Muscle layer of colon (tissue), 2 donors: ENCODE data around the gene MED15.

Experiments
- H3K27ac ChIP-seq: one replicate; pipeline ENCODE4 v1.7.0; 2013; ENCODE audit warnings: low read depth, mild to moderate bottlenecking, low read length, moderate library complexity
- H3K27me3 ChIP-seq, 2 donors: one replicate each; pipeline ENCODE4 v1.7.0; 2013; ENCODE audit warnings: low read length in 2 of 2, mild to moderate bottlenecking in 2 of 2; ENCODE audit not compliant: insufficient read depth in 2 of 2, control insufficient read depth in 1 of 2
- H3K36me3 ChIP-seq: one replicate; pipeline ENCODE4 v1.7.0; 2013; ENCODE audit warnings: mild to moderate bottlenecking, low read length; ENCODE audit not compliant: insufficient read depth
- H3K4me1 ChIP-seq: one replicate; pipeline ENCODE4 v1.7.0; 2013; ENCODE audit warnings: mild to moderate bottlenecking, low read length; ENCODE audit not compliant: insufficient read depth
- H3K4me3 ChIP-seq, 2 donors: one replicate each; pipeline ENCODE4 v1.7.0; 2013; ENCODE audit warnings: low read length in 2 of 2, low read depth in 1 of 2, mild to moderate bottlenecking in 1 of 2, moderate library complexity in 1 of 2
- H3K9ac ChIP-seq: one replicate; pipeline ENCODE4 v1.7.0; 2013; ENCODE audit warnings: low read length
- H3K9me3 ChIP-seq: one replicate; pipeline ENCODE4 v1.7.0; 2013; ENCODE audit warnings: mild to moderate bottlenecking, low read length
- donor health status: abdominal sarcoma.
- donor health status: Adenocarcinoma of cecum.

The MED15 gene

GRCh38 chr22:20563941-20564371 lies 56.5 kb downstream of the MED15 start:
- no peak overlapping the region for H3K9ac ChIP-seq
- H3K9me3 ChIP-seq, result no peaks in the 10 kb centered on the region
- peaks cover 48% of the 10 kb centered on the region for H3K36me3 ChIP-seq
- H3K27ac ChIP-seq, result no peak overlapping the region
- H3K4me3 ChIP-seq, result no peak overlapping the region
- H3K27me3 ChIP-seq, result no peaks in the 10 kb centered on the region
- peaks cover 24% of the 10 kb centered on the region for H3K4me1 ChIP-seq

- Histone ChIP-seq H3K27ac (no peak overlapping the region), H3K4me1 (peaks cover 33% of the 10 kb centered on the region), H3K9ac (no peak overlapping the region), H3K4me3 (no peak overlapping the region), H3K9me3 (no peaks in the 10 kb centered on the region), H3K27me3 (no peaks in the 10 kb centered on the region), H3K36me3 (peaks cover 56% of the 10 kb centered on the region)
Measured at GRCh38 chr22:20565079-20565734, 57.8 kb downstream of the MED15 start.

- H3K9ac ChIP-seq, result no peak overlapping the region
- H3K27me3 ChIP-seq, result no peaks in the 10 kb centered on the region
- no peaks in the 10 kb centered on the region for H3K9me3 ChIP-seq
- peaks cover 33% of the 10 kb centered on the region for H3K4me1 ChIP-seq
- no peak overlapping the region for H3K27ac ChIP-seq
- peaks cover 57% of the 10 kb centered on the region for H3K36me3 ChIP-seq
- no peak overlapping the region for H3K4me3 ChIP-seq
Measured at GRCh38 chr22:20565761-20566160, 58.4 kb downstream of the MED15 start.

- no peaks in the 10 kb centered on the region for H3K27me3 ChIP-seq
- H3K9ac ChIP-seq, result no peak overlapping the region
- peaks cover 33% of the 10 kb centered on the region for H3K4me1 ChIP-seq
- no peaks in the 10 kb centered on the region for H3K9me3 ChIP-seq
- peaks cover 65% of the 10 kb centered on the region for H3K36me3 ChIP-seq
- H3K27ac ChIP-seq, result peak overlapping the region; percentile 27
- H3K4me3 ChIP-seq, result no peak overlapping the region
Measured at GRCh38 chr22:20566420-20567260, 59.2 kb downstream of the MED15 start.

- Histone ChIP-seq H3K9me3 (no peaks in the 10 kb centered on the region), H3K4me3 (no peak overlapping the region), H3K4me1 (peaks cover 33% of the 10 kb centered on the region), H3K27ac (peak overlapping the region; percentile 27), H3K36me3 (peaks cover 73% of the 10 kb centered on the region), H3K9ac (no peak overlapping the region), H3K27me3 (no peaks in the 10 kb centered on the region)
Measured at GRCh38 chr22:20567371-20567847, 60.0 kb downstream of the MED15 start.

GRCh38 chr22:20567993-20568417 lies 60.6 kb downstream of the MED15 start:
- H3K27me3 ChIP-seq, result no peaks in the 10 kb centered on the region
- H3K9me3 ChIP-seq, result no peaks in the 10 kb centered on the region
- no peak overlapping the region for H3K9ac ChIP-seq
- no peak overlapping the region for H3K4me3 ChIP-seq
- peaks cover 33% of the 10 kb centered on the region for H3K4me1 ChIP-seq
- no peak overlapping the region for H3K27ac ChIP-seq
- peaks cover 71% of the 10 kb centered on the region for H3K36me3 ChIP-seq

GRCh38 chr22:20568502-20569058 lies 61.2 kb downstream of the MED15 start:
- no peaks in the 10 kb centered on the region for H3K27me3 ChIP-seq
- H3K9ac ChIP-seq, result no peak overlapping the region
- H3K27ac ChIP-seq, result no peak overlapping the region
- no peaks in the 10 kb centered on the region for H3K9me3 ChIP-seq
- H3K36me3 ChIP-seq, result peaks cover 71% of the 10 kb centered on the region
- no peak overlapping the region for H3K4me3 ChIP-seq
- H3K4me1 ChIP-seq, result peaks cover 33% of the 10 kb centered on the region

GRCh38 chr22:20569059-20570058 lies 61.9 kb downstream of the MED15 start:
- H3K4me3 ChIP-seq, result no peak overlapping the region
- H3K27ac ChIP-seq, result peak overlapping the region; percentile 53
- H3K9me3 ChIP-seq, result no peaks in the 10 kb centered on the region
- H3K36me3 ChIP-seq, result peaks cover 79% of the 10 kb centered on the region
- H3K27me3 ChIP-seq, result no peaks in the 10 kb centered on the region
- no peak overlapping the region for H3K9ac ChIP-seq
- H3K4me1 ChIP-seq, result peaks cover 33% of the 10 kb centered on the region

- no peak overlapping the region for H3K9ac ChIP-seq
- H3K4me1 ChIP-seq, result peaks cover 33% of the 10 kb centered on the region
- no peak overlapping the region for H3K4me3 ChIP-seq
- H3K9me3 ChIP-seq, result no peaks in the 10 kb centered on the region
- H3K27me3 ChIP-seq, result no peaks in the 10 kb centered on the region
- no peak overlapping the region for H3K27ac ChIP-seq
- H3K36me3 ChIP-seq, result peaks cover 85% of the 10 kb centered on the region
Measured at GRCh38 chr22:20571078-20571503, 63.7 kb downstream of the MED15 start.

- H3K4me1 ChIP-seq, result peaks cover 32% of the 10 kb centered on the region
Measured at GRCh38 chr22:20571531-20572007, 64.2 kb downstream of the MED15 start.

More at GRCh38 chr22:20571531-20572007, 64.2 kb downstream of the MED15 start:
- H3K27ac ChIP-seq, result no peak overlapping the region
- no peaks in the 10 kb centered on the region for H3K9me3 ChIP-seq
- H3K4me3 ChIP-seq, result no peak overlapping the region
- peaks cover 85% of the 10 kb centered on the region for H3K36me3 ChIP-seq
- no peak overlapping the region for H3K9ac ChIP-seq
- H3K27me3 ChIP-seq, result no peaks in the 10 kb centered on the region
